ENCODE results near the gene WDR86.

The WDR86 gene

GRCh38 chr7:151409667-151410404 lies at the start of gene WDR86:
Gene WDR86, minus strand, starts transcription at chr7:151410038. Its CDS starts 449 bp downstream, at chr7:151409589.
- DNase-seq, result peak; percentile 54

DNA sequence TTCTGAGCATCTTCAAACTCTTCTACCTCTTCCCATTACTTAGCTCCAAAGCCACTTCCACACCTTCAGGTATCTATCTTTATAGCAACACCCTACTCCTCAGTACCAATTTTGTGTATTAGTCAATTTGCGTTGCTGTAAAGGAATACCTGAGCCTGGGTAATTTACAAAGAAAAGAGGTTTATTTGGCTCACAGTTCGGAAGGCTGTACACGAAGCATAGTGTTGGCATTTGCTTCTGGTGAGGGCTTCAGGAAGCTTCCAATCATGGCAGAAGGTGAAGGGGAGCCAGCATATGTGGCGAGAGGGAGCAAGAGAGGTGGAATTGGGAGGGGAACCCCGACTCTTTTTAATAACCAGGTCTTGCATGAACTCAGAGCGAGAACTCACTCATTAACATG lies 47.7 kb upstream of the WDR86 start:
- no peak for DNase-seq

- DNase-seq, result no peak
These were observed 46.9 kb upstream of the WDR86 start for GRCh38 chr7:151456782-151457181.

DNA sequence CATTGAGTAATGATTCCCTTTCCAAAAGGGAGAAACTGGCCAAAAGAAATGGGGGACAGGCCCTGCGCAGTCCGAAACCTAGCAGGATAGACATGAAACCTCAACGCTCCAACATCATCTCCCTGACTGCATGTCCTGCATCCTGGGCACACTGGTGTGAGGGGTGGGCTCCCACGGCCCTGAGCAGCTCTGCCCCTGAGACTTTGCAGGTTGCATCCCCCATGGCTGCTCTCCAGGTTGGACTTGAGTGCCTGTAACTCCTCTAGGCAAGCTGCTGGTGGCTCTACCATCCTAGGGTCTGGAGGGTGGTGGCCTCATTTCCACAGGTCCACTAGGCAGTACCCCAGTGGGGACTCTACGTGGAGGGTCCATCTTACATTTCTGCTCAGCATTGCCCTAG lies 46.4 kb upstream of the WDR86 start:
- DNase-seq, result no peak

DNA sequence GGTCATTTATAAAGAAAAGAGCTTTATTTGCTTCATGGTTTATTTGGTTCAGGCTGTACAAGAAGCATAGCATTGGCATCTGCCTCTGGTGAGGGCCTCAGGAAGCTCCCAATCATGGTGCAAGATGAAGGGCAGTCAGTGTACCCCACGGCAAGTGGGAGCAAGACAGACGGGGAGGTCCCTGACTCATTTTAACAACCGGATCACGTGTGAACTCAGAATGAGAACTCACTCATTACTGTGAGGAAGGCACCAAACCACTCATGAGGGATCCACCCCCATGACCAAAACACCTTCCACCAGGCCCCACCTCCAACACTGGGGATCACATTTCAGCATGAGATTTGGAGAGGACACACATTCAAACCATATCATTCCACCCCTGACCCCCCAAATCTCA lies 45.9 kb upstream of the WDR86 start:
- DNase-seq, result no peak

DNA sequence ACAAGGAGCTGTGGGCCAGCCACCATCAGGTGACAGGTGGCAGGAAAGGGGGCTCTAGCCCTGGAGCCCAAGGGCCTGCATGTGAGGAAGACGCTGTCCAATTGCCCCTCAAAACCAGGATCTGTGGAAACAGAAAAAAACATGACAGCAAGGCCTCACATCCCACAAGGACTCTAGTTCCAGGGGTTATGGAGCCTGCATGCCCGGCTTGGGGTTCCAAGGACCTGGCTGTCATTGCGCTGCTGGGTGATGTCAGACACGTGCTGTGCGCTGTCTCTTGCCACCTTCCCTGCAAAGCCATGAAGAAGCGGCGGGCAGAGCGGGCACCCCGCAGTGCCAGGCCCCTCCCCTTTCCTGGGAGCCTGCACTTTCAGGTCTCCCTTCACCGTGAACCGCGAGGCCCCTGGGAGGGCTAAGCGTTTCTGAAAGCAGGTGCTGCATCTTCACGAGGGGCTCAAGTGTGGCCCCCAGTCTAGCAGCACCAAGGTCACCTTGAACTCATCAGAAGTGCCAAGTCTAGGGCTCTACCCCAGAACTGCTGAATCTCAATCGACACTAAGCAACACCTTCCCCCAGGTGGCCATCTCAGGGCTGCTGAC lies 45.2 kb upstream of the WDR86 start:
- DNase-seq, result no peak

GRCh38 chr7:151454305-151454704 lies 44.5 kb upstream of the WDR86 start:
- DNase-seq, result no peak

- no peak for DNase-seq
These were observed 43.5 kb upstream of the WDR86 start for GRCh38 chr7:151453326-151453791.

- DNase-seq, result no peak
These were observed 43.0 kb upstream of the WDR86 start for GRCh38 chr7:151452680-151453325.

- DNase-seq, result no peak
These were observed 42.1 kb upstream of the WDR86 start for GRCh38 chr7:151451626-151452571.

GRCh38 chr7:151451156-151451555 lies 41.3 kb upstream of the WDR86 start:
- no peak for DNase-seq

- DNase-seq, result no peak
These were observed 40.2 kb upstream of the WDR86 start for GRCh38 chr7:151449990-151450389.

DNA sequence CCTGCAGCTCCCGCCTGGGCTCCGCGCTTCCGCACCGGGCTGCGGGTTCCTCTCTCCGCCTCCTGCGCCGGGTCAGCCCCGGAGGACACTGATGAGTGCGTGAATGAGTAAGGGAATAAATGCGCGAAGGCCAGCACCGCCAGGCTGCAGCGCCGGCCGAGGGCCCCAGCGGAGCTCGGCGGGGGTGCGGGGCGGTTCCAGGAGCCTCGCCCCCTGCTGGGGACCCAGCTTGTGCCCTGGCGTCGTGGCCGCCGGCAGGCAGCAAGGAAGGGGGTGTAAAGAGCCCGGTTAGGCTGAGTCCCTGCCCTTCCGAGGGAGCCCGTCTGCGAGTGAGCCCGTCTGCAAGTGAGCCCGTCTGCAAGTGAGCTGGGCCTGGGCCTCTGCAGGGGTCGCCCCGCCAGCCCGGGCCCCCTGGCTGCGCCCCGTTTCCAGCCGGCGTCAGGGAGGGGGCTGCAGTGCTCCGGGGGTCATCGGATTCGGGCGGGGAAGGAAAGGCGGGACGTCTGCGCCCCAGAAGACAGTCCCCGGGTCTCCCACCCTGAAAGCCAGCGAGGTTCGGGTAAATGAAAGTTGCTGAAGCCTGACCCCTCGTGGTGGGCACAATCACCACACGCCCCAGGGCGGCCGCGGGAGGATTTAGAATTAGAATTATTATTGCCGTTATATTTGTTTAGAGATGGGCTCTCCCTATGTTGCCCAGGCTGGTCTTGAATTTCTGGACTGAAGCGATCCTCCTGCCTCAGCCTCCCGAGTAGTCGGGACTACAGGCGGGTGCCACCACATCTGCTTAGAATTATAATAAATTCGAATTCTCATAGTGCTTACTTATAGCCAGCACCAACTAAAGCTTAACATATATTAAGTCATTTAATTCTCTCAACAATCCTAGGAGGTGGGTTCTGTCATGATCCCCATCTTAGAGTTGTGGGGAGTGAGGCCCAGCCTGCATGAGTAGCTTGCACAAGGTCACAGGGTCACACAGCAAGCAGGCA lies 38.7 kb upstream of the WDR86 start:
- DNase-seq, result peak; percentile 82

DNA sequence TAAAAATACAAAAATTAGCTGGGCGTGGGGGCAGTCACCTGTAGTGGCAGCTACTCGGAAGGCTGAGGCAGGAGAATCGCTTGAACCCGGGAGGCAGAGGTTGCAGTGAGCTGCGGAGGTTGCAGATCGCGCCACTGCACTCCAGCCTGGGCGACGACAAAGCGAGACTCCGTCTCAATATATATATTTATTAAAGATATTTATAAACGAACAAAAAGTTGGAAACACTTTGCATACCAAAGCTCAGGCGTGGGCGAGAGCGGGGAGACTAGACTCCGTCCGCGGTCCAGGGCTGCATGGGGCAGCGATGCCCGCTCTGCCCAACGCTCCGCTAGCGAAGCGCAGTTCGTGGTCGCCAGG lies 38.0 kb upstream of the WDR86 start:
- no peak for DNase-seq

DNA sequence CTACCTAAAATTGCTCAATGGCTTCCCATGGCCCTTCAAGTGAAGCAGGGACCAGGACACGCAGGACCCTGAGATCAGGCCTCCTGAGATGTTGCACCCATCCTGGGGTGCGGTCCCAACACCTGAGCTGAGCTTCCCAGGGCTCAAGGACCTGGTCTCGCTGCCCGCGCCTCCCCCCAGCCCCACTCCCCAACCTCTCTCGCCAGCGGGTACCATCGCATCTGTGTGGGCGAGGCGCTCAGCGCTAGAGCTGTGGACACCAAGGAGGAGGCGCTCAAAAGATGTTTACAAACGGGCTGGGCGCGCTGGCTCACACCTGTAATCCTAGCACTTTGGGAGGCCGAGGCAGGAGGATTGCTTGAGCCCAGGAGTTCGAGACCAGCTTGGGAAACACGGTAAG lies 37.5 kb upstream of the WDR86 start:
- peak; percentile 11 for DNase-seq

DNA sequence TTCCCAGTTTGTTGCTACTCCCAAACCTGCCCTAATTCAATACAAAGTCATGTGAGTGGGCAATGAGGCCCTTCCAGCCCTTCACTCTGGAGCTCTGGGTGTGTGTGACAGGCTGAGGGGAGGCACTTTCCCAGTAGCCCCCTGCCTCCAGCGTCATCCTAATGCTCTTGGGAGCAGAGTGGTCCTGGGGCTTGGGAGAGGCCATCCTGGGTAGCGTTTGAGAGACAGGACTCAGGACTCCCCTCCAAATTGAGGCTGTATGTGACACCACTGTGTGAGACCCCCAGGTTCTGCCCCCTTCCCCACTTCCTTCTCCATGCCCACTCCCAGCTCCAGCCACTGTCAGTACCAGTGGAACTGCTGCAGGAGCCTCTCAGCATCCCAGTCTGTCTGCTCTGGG lies 36.6 kb upstream of the WDR86 start:
- DNase-seq, result no peak

GRCh38 chr7:151444632-151445031 lies 34.8 kb upstream of the WDR86 start:
- no peak for DNase-seq

GRCh38 chr7:151442776-151443496 lies 33.1 kb upstream of the WDR86 start:
- DNase-seq, result no peak

GRCh38 chr7:151440799-151441445 lies 31.1 kb upstream of the WDR86 start:
- no peak for DNase-seq

Measured in femur (tissue), 1 donor.